CD4-positive, alpha-beta T cell (primary cell): Measurements from ENCODE around the gene UNC45A. TPM values are rescaled to one million over a fixed set of nuclear protein-coding genes. Genes with fewer than 3 reads are reported as not detected.

Experiments
- ATAC-seq: fragments of 200-7000 bp; cut with Tn5 transposase; one replicate; pipeline ENCODE4 v1.10.0; 2022; ENCODE audit warnings: mild to moderate bottlenecking; ENCODE audit not compliant: poor library complexity
- CTCF ChIA-PET: fragments of 350-600 bp; sonication (Branson Sonifier 250); formaldehyde crosslinking; loops from one replicate; lab custom pipeline; 2021; ENCODE audit warnings: antibody characterized with exemption, inconsistent platforms; lab: Charles Lee
- POLR2A ChIA-PET: fragments of 350-600 bp; sonication (Branson Sonifier 250); formaldehyde crosslinking; loops from one replicate; lab custom pipeline; 2021; ENCODE audit warnings: antibody characterized with exemption, inconsistent platforms; lab: Charles Lee
- DNase-seq, 14 experiments: peaks; one replicate each; pipeline ENCODE4 v3.0.0-alpha.2; 2013 to 2020; ENCODE audit warnings: mixed read lengths in 2 of 14
- H3K27ac ChIP-seq, 2 donors: one replicate each; pipeline versions ENCODE4 v1.5.1 to v1.7.0; 2013; ENCODE audit warnings: low read length in 2 of 2, low read depth in 1 of 2, mild to moderate bottlenecking in 1 of 2
- H3K27me3 ChIP-seq, 2 experiments: 1 replicate in 1 of 2; 2 replicates in 1 of 2; pipeline versions ENCODE4 v1.6.1 to v1.7.0; 2013; ENCODE audit warnings: low read length in 2 of 2, control low read depth in 1 of 2, mild to moderate bottlenecking in 1 of 2, moderate library complexity in 1 of 2; ENCODE audit not compliant: insufficient read depth in 2 of 2, control insufficient read depth in 1 of 2
- H3K36me3 ChIP-seq: one replicate; pipeline ENCODE4 v1.6.1; 2013; ENCODE audit warnings: low read length, control low read depth; ENCODE audit not compliant: insufficient read depth
- H3K4me1 ChIP-seq: one replicate; pipeline ENCODE4 v1.6.1; 2013; ENCODE audit warnings: low read length, control low read depth; ENCODE audit not compliant: insufficient read depth
- H3K4me3 ChIP-seq: one replicate; pipeline ENCODE4 v1.5.1; 2013; ENCODE audit warnings: mild to moderate bottlenecking, low read length, moderate library complexity
- H3K9me3 ChIP-seq, 2 experiments: 1 replicate in 1 of 2; 2 replicates in 1 of 2; pipeline versions ENCODE4 v1.6.1 to v1.7.0; 2013; ENCODE audit warnings: low read length in 2 of 2, mild to moderate bottlenecking in 2 of 2, control low read depth in 1 of 2, moderate library complexity in 1 of 2; ENCODE audit not compliant: control insufficient read depth in 1 of 2, insufficient read depth in 1 of 2
- H3K27ac Mint-ChIP-seq: one replicate; pipeline ENCODE4 v1.8.0; 2020; ENCODE audit warnings: mixed read lengths
- H3K27me3 Mint-ChIP-seq: one replicate; pipeline ENCODE4 v1.8.0; 2021; ENCODE audit warnings: mixed read lengths
- H3K36me3 Mint-ChIP-seq: one replicate; pipeline ENCODE4 v1.8.0; 2021; ENCODE audit warnings: low read depth, mixed read lengths
- H3K4me1 Mint-ChIP-seq: one replicate; pipeline ENCODE4 v1.8.0; 2021; ENCODE audit warnings: low read depth, mixed read lengths
- H3K4me3 Mint-ChIP-seq: one replicate; pipeline ENCODE4 v1.8.0; 2020; ENCODE audit warnings: mild to moderate bottlenecking, mixed read lengths
- H3K9me3 Mint-ChIP-seq: one replicate; pipeline ENCODE4 v1.8.0; 2020; ENCODE audit warnings: mixed read lengths
- CTCF ChIP-seq: fragments of 200-600 bp; IDR thresholded peaks from one replicate; pipeline ENCODE4 v1.8.0; 2022; ENCODE audit warnings: antibody characterized with exemption, mild to moderate bottlenecking
- intact Hi-C, 2 experiments: fragments of 100-400 bp; cut with DNase I in 1 of 2; cut with micrococcal nuclease in 1 of 2; formaldehyde crosslinking; loops; one replicate each; pipeline versions ENCODE4 v1.15.1 to v1.9.0; 2023 to 2025; cut with DNase I, micrococcal nuclease
- total RNA-seq, 174 experiments: library from RNA in 2 of 174; stranded (reverse) in 2 of 174; gene quantifications; one replicate each; pipeline ENCODE4 v1.2.3 and lab custom pipeline; 2021 to 2026

The UNC45A gene
- total RNA-seq, 2 experiments from 2014 or later = 17.6 to 18.9 TPM

GRCh38 chr15:90974216-90974615 lies 39.1 kb downstream of the UNC45A start:
- Mint-ChIP-seq H3K27ac (no peak overlapping the region), H3K27me3 (no peaks in the 10 kb centered on the region), H3K9me3 (no peaks in the 10 kb centered on the region), H3K4me3 (no peak overlapping the region), H3K36me3 (no peaks in the 10 kb centered on the region), H3K4me1 (no peaks in the 10 kb centered on the region)
- H3K27ac ChIP-seq = no peak overlapping the region
- no peaks in the 10 kb centered on the region for H3K36me3 ChIP-seq
- H3K9me3 ChIP-seq = no peaks in the 10 kb centered on the region
- ChIA-PET CTCF (no interaction called here), POLR2A (no interaction called here)
- intact Hi-C loops = no loop called here
- DNase-seq = no peak
- ATAC-seq = no peak
- H3K4me1 ChIP-seq = no peaks in the 10 kb centered on the region
- no peaks in the 10 kb centered on the region for H3K27me3 ChIP-seq
- TF ChIP-seq CTCF = no peak
- no peak overlapping the region for H3K4me3 ChIP-seq

- peaks cover 5% of the 10 kb centered on the region for H3K36me3 Mint-ChIP-seq
- CTCF ChIA-PET = no interaction called here
Observed at GRCh38 chr15:90979582-90979981, 44.5 kb downstream of the UNC45A start.

GRCh38 chr15:90981681-90982080 lies 46.6 kb downstream of the UNC45A start:
- CTCF ChIA-PET = interaction anchor here (1.4 kb wide), 1 partner anchor 26 kb away, joined by 3 read pairs; no protein-coding TSS in a partner anchor
- no peaks in the 10 kb centered on the region for H3K9me3 Mint-ChIP-seq
- DNase-seq (no peak), ATAC-seq (no peak)
- no peak overlapping the region for H3K4me3 ChIP-seq
- peaks cover 2% of the 10 kb centered on the region for H3K36me3 ChIP-seq
- intact Hi-C loops = no loop called here
- no peak overlapping the region for H3K27ac ChIP-seq
- H3K4me3 Mint-ChIP-seq = no peak overlapping the region
- no peaks in the 10 kb centered on the region for H3K4me1 ChIP-seq
- H3K4me1 Mint-ChIP-seq = no peaks in the 10 kb centered on the region
- H3K27me3 ChIP-seq = no peaks in the 10 kb centered on the region
- no peaks in the 10 kb centered on the region for H3K27me3 Mint-ChIP-seq
- peaks cover 5% of the 10 kb centered on the region for H3K36me3 Mint-ChIP-seq
- H3K27ac Mint-ChIP-seq = no peak overlapping the region
- POLR2A ChIA-PET = interaction anchor here (0.9 kb wide), 1 partner anchor 13 kb away, joined by 3 read pairs; the partner anchor contains the start of gene PRC1
- no peak for TF ChIP-seq CTCF
- no peaks in the 10 kb centered on the region for H3K9me3 ChIP-seq

More at GRCh38 chr15:90979582-90979981, 44.5 kb downstream of the UNC45A start:
- H3K36me3 ChIP-seq = peaks cover 2% of the 10 kb centered on the region
- H3K27ac ChIP-seq = no peak overlapping the region
- H3K27ac Mint-ChIP-seq = no peak overlapping the region
- H3K27me3 ChIP-seq = no peaks in the 10 kb centered on the region
- no peaks in the 10 kb centered on the region for H3K4me1 Mint-ChIP-seq
- H3K4me1 ChIP-seq = no peaks in the 10 kb centered on the region
- intact Hi-C loops = no loop called here
- ATAC-seq = no peak
- H3K4me3 Mint-ChIP-seq = no peak overlapping the region
- no peak for DNase-seq
- no peak overlapping the region for H3K4me3 ChIP-seq
- POLR2A ChIA-PET = interaction anchor here (0.6 kb wide), 1 partner anchor 45 kb away, joined by 3 read pairs; the partner anchor contains the start of gene UNC45A
- no peaks in the 10 kb centered on the region for H3K9me3 ChIP-seq
- no peaks in the 10 kb centered on the region for H3K9me3 Mint-ChIP-seq
- TF ChIP-seq CTCF = no peak
- no peaks in the 10 kb centered on the region for H3K27me3 Mint-ChIP-seq
